HCT116 (cell line): Measurements from ENCODE around the gene MYH11. TPM values are rescaled to one million over a fixed set of nuclear protein-coding genes. Genes with fewer than 3 reads are reported as not detected.

Experiments
- ATAC-seq: fragments of 200-7000 bp; cut with Tn5 transposase; 2 replicates; pipeline ENCODE4 v1.9.1; 2020; ENCODE audit warnings: mild to moderate bottlenecking, moderate library complexity
- BruUV-seq: library from RNA; stranded (reverse); fragments of 400-500 nt; replicated peaks from 2 replicates; lab custom pipeline; 2021; lab: Mats Ljungman, UMichigan
- CTCF ChIA-PET: fragments of 300-600 bp; sonication (Branson Sonifier 250); formaldehyde crosslinking; loops from one replicate; lab custom pipeline; 2021; ENCODE audit warnings: antibody characterized with exemption; lab: Charles Lee
- POLR2A ChIA-PET: fragments of 300-600, 350-600 bp; sonication (Branson Sonifier 250); formaldehyde crosslinking; loops from one replicate; lab custom pipeline; 2021; ENCODE audit warnings: antibody characterized with exemption; lab: Charles Lee
- RAD21 ChIA-PET, 2 experiments: fragments of 300-600 bp; sonication (Branson Sonifier 250); formaldehyde crosslinking; loops; one replicate each; lab custom pipeline; 2023; ENCODE audit warnings: low total read pairs in 2 of 2; ENCODE audit not compliant: uncharacterized antibody in 2 of 2, unreplicated experiment in 2 of 2, low non-redundant PET in 1 of 2; lab: Charles Lee
- DNase-seq: peaks from one replicate; pipeline ENCODE4 v3.0.0-alpha.2; 2010; ENCODE audit warnings: low read depth, low spot score
- H2AFZ ChIP-seq: fragments of 200-600 bp; shearing (Covaris generic), sonication (generic); 2 replicates; pipeline ENCODE4 v1.6.1; 2017; ENCODE audit warnings: low read depth, mixed run types, mixed read lengths, antibody characterized with exemption, low read length; ENCODE audit not compliant: poor library complexity, severe bottlenecking
- H3K27ac ChIP-seq: 2 replicates; pipeline ENCODE4 v1.5.1; 2012; ENCODE audit warnings: low read depth, low read length
- H3K27me3 ChIP-seq: fragments of 200-600 bp; sonication (generic); 2 replicates; pipeline ENCODE4 v1.6.1; 2016; ENCODE audit warnings: mixed run types, low read length, mixed read lengths; ENCODE audit not compliant: insufficient read depth
- H3K36me3 ChIP-seq, 2 experiments: fragments of 200-500 bp in 1 of 2; fragments of 200-600 bp in 1 of 2; sonication (Bioruptor generic) in 1 of 2; sonication (generic) in 1 of 2; 2 replicates each; pipeline versions ENCODE4 v1.5.1 to v1.6.1; 2014 to 2016; ENCODE audit warnings: low read length in 2 of 2, inconsistent platforms in 1 of 2, mixed read lengths in 1 of 2, mixed run types in 1 of 2; ENCODE audit not compliant: insufficient read depth in 2 of 2, control insufficient read depth in 1 of 2
- H3K4me1 ChIP-seq, 2 experiments: fragments of 200-600 bp in 1 of 2; sonication (generic) in 1 of 2; 2 replicates each; pipeline versions ENCODE4 v1.5.1 to v1.6.1; 2012 to 2017; ENCODE audit warnings: low read length in 2 of 2, inconsistent platforms in 1 of 2, mild to moderate bottlenecking in 1 of 2, mixed read lengths in 1 of 2, mixed run types in 1 of 2, moderate library complexity in 1 of 2; ENCODE audit not compliant: insufficient read depth in 2 of 2, control insufficient read depth in 1 of 2
- H3K4me2 ChIP-seq: fragments of 200-600 bp; sonication (generic); 2 replicates; pipeline ENCODE4 v1.6.1; 2017; ENCODE audit warnings: mixed run types, low read length, mixed read lengths
- H3K4me3 ChIP-seq, 2 experiments: fragments of 200-600 bp in 1 of 2; sonication (generic) in 1 of 2; replicated peaks in 1 of 2; 2 replicates each; pipeline ENCODE4 v1.5.1; 2011 to 2016; ENCODE audit warnings: low read length in 2 of 2, control low read depth in 1 of 2, low read depth in 1 of 2, mild to moderate bottlenecking in 1 of 2, mixed read lengths in 1 of 2, mixed run types in 1 of 2
- H3K79me2 ChIP-seq: fragments of 200-600 bp; sonication (generic); 2 replicates; pipeline ENCODE4 v1.6.1; 2017; ENCODE audit warnings: mild to moderate bottlenecking, mixed run types, low read length, moderate library complexity, mixed read lengths; ENCODE audit not compliant: insufficient read depth
- H3K9ac ChIP-seq: fragments of 200-600 bp; sonication (generic); 2 replicates; pipeline ENCODE4 v1.6.1; 2016; ENCODE audit warnings: low read length, mixed read lengths
- H3K9me2 ChIP-seq: fragments of 200-600 bp; sonication (generic), shearing (Covaris generic); 2 replicates; pipeline ENCODE4 v1.6.1; 2017; ENCODE audit warnings: mixed run types, mild to moderate bottlenecking, moderate library complexity; ENCODE audit not compliant: insufficient read depth
- H3K9me3 ChIP-seq, 2 experiments: fragments of 200-500 bp in 1 of 2; fragments of 200-600 bp in 1 of 2; sonication (Bioruptor generic) in 1 of 2; sonication (generic) in 1 of 2; 2 replicates each; pipeline ENCODE4 v1.6.1; 2014 to 2017; ENCODE audit warnings: low read length in 2 of 2, mixed read lengths in 2 of 2, inconsistent platforms in 1 of 2, low read depth in 1 of 2, mild to moderate bottlenecking in 1 of 2, mixed run types in 1 of 2, moderate library complexity in 1 of 2; ENCODE audit not compliant: control insufficient read depth in 1 of 2, insufficient read depth in 1 of 2
- H4K20me1 ChIP-seq: fragments of 200-600 bp; sonication (generic), shearing (Covaris generic); 2 replicates; pipeline ENCODE4 v1.6.1; 2017; ENCODE audit warnings: mixed run types, mild to moderate bottlenecking, moderate library complexity; ENCODE audit not compliant: insufficient read depth
- CBX3 ChIP-seq: IDR thresholded peaks from 2 replicates; pipeline ENCODE4 v1.6.1; 2012; ENCODE audit warnings: low read depth
- CEBPB ChIP-seq: IDR thresholded peaks from 2 replicates; pipeline ENCODE4 v1.6.1; 2012; ENCODE audit warnings: low read depth
- EZH2 ChIP-seq: fragments of 200-600 bp; sonication (generic); IDR thresholded peaks from 2 replicates; pipeline ENCODE4 v1.6.1; 2017; ENCODE audit warnings: antibody characterized with exemption, mixed run types
- EZH2phosphoT487 ChIP-seq: fragments of 200-600 bp; IDR thresholded peaks from 2 replicates; pipeline ENCODE4 v1.6.1; 2018; ENCODE audit warnings: antibody characterized with exemption, borderline replicate concordance
- FOSL1 ChIP-seq: IDR thresholded peaks from 2 replicates; pipeline ENCODE4 v1.6.1; 2012; ENCODE audit warnings: low read depth
- MAX ChIP-seq: IDR thresholded peaks from 2 replicates; pipeline ENCODE4 v1.6.1; 2012
- POLR2A ChIP-seq: IDR thresholded peaks from 2 replicates; pipeline ENCODE4 v1.7.0; 2011; ENCODE audit warnings: borderline replicate concordance; ENCODE audit not compliant: insufficient read depth, insufficient read length; ENCODE audit errors: extremely low read depth
- POLR2AphosphoS5 ChIP-seq: IDR thresholded peaks from 2 replicates; pipeline ENCODE4 v1.6.1; 2011; ENCODE audit warnings: mild to moderate bottlenecking, low read depth, low read length, moderate library complexity
- SIN3A ChIP-seq: IDR thresholded peaks from 2 replicates; pipeline ENCODE4 v1.6.1; 2012; ENCODE audit warnings: low read depth
- TCF7L2 ChIP-seq: IDR thresholded peaks from 2 replicates; pipeline ENCODE4 v1.7.0; 2011; ENCODE audit warnings: borderline replicate concordance, inconsistent platforms; ENCODE audit not compliant: insufficient read depth, insufficient read length; ENCODE audit errors: extremely low read depth
- YY1 ChIP-seq: IDR thresholded peaks from 2 replicates; pipeline ENCODE4 v1.6.1; 2011; ENCODE audit warnings: low read length, low read depth, moderate library complexity, mild to moderate bottlenecking; ENCODE audit not compliant: insufficient replicate concordance; ENCODE audit errors: extremely low read depth
- ZFX ChIP-seq: fragments of 450-650 bp; IDR thresholded peaks from 2 replicates; pipeline ENCODE4 v1.6.1; 2017
- intact Hi-C: fragments of 100-400 bp; cut with micrococcal nuclease; formaldehyde crosslinking; loops from 2 replicates; pipeline ENCODE4 v1.10.0; 2022
- total RNA-seq: library from RNA; stranded (reverse); gene quantifications from one replicate; pipeline ENCODE4 v1.2.1, GENCODE V29; 2021; ENCODE audit not compliant: unreplicated experiment
- TF ChIP-seq, protein P1 (sequence below): IDR thresholded peaks from 2 replicates; pipeline ENCODE4 v1.6.1; 2012; ENCODE audit warnings: low read depth
- TF ChIP-seq, protein P2 (sequence below): IDR thresholded peaks from 2 replicates; pipeline ENCODE4 v1.6.1; 2011; ENCODE audit warnings: mild to moderate bottlenecking, low read length, moderate library complexity; ENCODE audit not compliant: insufficient replicate concordance; ENCODE audit errors: extremely low read depth
- TF ChIP-seq, protein P3 (sequence below), 3 experiments: fragments of 200-600 bp in 1 of 3; sonication (generic) in 1 of 3; IDR thresholded peaks in 2 of 3; conservative IDR thresholded peaks in 1 of 3; 2 replicates each; pipeline ENCODE4 v1.5.1; 2012 to 2017; ENCODE audit warnings: low read depth in 2 of 3, low read length in 2 of 3, antibody characterized with exemption in 1 of 3, borderline replicate concordance in 1 of 3, control low read depth in 1 of 3, mild to moderate bottlenecking in 1 of 3, mixed read lengths in 1 of 3, mixed run types in 1 of 3, moderate library complexity in 1 of 3; ENCODE audit not compliant: insufficient read depth in 1 of 3
- TF ChIP-seq, protein P4 (sequence below): IDR thresholded peaks from 2 replicates; pipeline ENCODE4 v1.6.1; 2012

Gene MYH11
- total RNA-seq, 1 experiment from 2014 or later, result 0.61 TPM

GRCh38 chr16:15721018-15721417 lies 135.8 kb downstream of the MYH11 start:
- ChIA-PET CTCF (no interaction called here), POLR2A (no interaction called here), RAD21 (no interaction called here)
- Histone ChIP-seq H3K4me3 (no peak overlapping the region), H3K27me3 (no peaks in the 10 kb centered on the region), H3K27ac (no peak overlapping the region), H3K4me1 (no peaks in the 10 kb centered on the region), H3K36me3 (peaks cover 0 to 14% of the 10 kb centered on the region in 2 experiments; a peak in 3 of 4 replicates), H3K79me2 (no peaks in the 10 kb centered on the region), H3K4me2 (no peak overlapping the region), H3K9me3 (no peaks in the 10 kb centered on the region), H3K9me2 (no peaks in the 10 kb centered on the region), H2AFZ (no peak overlapping the region), H4K20me1 (no peaks in the 10 kb centered on the region), H3K9ac (no peak overlapping the region)
- intact Hi-C loops, result no loop called here
- no TSS peak for BruUV-seq
- DNase-seq (no peak), ATAC-seq (no peak)
- TF ChIP-seq MAX, result no peak
- TF ChIP-seq, protein P1, sequence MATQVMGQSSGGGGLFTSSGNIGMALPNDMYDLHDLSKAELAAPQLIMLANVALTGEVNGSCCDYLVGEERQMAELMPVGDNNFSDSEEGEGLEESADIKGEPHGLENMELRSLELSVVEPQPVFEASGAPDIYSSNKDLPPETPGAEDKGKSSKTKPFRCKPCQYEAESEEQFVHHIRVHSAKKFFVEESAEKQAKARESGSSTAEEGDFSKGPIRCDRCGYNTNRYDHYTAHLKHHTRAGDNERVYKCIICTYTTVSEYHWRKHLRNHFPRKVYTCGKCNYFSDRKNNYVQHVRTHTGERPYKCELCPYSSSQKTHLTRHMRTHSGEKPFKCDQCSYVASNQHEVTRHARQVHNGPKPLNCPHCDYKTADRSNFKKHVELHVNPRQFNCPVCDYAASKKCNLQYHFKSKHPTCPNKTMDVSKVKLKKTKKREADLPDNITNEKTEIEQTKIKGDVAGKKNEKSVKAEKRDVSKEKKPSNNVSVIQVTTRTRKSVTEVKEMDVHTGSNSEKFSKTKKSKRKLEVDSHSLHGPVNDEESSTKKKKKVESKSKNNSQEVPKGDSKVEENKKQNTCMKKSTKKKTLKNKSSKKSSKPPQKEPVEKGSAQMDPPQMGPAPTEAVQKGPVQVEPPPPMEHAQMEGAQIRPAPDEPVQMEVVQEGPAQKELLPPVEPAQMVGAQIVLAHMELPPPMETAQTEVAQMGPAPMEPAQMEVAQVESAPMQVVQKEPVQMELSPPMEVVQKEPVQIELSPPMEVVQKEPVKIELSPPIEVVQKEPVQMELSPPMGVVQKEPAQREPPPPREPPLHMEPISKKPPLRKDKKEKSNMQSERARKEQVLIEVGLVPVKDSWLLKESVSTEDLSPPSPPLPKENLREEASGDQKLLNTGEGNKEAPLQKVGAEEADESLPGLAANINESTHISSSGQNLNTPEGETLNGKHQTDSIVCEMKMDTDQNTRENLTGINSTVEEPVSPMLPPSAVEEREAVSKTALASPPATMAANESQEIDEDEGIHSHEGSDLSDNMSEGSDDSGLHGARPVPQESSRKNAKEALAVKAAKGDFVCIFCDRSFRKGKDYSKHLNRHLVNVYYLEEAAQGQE, result no peak
- TF ChIP-seq, protein P2, sequence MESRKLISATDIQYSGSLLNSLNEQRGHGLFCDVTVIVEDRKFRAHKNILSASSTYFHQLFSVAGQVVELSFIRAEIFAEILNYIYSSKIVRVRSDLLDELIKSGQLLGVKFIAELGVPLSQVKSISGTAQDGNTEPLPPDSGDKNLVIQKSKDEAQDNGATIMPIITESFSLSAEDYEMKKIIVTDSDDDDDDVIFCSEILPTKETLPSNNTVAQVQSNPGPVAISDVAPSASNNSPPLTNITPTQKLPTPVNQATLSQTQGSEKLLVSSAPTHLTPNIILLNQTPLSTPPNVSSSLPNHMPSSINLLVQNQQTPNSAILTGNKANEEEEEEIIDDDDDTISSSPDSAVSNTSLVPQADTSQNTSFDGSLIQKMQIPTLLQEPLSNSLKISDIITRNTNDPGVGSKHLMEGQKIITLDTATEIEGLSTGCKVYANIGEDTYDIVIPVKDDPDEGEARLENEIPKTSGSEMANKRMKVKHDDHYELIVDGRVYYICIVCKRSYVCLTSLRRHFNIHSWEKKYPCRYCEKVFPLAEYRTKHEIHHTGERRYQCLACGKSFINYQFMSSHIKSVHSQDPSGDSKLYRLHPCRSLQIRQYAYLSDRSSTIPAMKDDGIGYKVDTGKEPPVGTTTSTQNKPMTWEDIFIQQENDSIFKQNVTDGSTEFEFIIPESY, result no peak
- no peak for TF ChIP-seq YY1
- TF ChIP-seq EZH2, result no peak
- TF ChIP-seq ZFX, result no peak
- no peak for TF ChIP-seq FOSL1
- TF ChIP-seq CEBPB, result no peak
- no peak for TF ChIP-seq EZH2phosphoT487
- no peak for TF ChIP-seq POLR2AphosphoS5
- TF ChIP-seq, protein P3, sequence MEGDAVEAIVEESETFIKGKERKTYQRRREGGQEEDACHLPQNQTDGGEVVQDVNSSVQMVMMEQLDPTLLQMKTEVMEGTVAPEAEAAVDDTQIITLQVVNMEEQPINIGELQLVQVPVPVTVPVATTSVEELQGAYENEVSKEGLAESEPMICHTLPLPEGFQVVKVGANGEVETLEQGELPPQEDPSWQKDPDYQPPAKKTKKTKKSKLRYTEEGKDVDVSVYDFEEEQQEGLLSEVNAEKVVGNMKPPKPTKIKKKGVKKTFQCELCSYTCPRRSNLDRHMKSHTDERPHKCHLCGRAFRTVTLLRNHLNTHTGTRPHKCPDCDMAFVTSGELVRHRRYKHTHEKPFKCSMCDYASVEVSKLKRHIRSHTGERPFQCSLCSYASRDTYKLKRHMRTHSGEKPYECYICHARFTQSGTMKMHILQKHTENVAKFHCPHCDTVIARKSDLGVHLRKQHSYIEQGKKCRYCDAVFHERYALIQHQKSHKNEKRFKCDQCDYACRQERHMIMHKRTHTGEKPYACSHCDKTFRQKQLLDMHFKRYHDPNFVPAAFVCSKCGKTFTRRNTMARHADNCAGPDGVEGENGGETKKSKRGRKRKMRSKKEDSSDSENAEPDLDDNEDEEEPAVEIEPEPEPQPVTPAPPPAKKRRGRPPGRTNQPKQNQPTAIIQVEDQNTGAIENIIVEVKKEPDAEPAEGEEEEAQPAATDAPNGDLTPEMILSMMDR (IDR thresholded peaks at IDR 0.05 in 2 of 3, conservative IDR thresholded peaks at IDR 0.05 in 1 of 3; ENCODE audit: borderline replicate concordance in 1 of 3, insufficient read depth in 1 of 3, low read depth in 2 of 3, low read length in 2 of 3), result no peak
- no peak for TF ChIP-seq TCF7L2
- TF ChIP-seq CBX3, result no peak
- TF ChIP-seq POLR2A, result no peak
- TF ChIP-seq, protein P4, sequence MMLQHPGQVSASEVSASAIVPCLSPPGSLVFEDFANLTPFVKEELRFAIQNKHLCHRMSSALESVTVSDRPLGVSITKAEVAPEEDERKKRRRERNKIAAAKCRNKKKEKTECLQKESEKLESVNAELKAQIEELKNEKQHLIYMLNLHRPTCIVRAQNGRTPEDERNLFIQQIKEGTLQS, result no peak
- no peak for TF ChIP-seq SIN3A
